ENCODE results near the gene BLOC1S4. TPM values are rescaled to one million over a fixed set of nuclear protein-coding genes. Genes with fewer than 3 reads are reported as not detected.

BLOC1S4 gene
- total RNA-seq, 1 donor from 2014 or later: 10.7 TPM

DNA sequence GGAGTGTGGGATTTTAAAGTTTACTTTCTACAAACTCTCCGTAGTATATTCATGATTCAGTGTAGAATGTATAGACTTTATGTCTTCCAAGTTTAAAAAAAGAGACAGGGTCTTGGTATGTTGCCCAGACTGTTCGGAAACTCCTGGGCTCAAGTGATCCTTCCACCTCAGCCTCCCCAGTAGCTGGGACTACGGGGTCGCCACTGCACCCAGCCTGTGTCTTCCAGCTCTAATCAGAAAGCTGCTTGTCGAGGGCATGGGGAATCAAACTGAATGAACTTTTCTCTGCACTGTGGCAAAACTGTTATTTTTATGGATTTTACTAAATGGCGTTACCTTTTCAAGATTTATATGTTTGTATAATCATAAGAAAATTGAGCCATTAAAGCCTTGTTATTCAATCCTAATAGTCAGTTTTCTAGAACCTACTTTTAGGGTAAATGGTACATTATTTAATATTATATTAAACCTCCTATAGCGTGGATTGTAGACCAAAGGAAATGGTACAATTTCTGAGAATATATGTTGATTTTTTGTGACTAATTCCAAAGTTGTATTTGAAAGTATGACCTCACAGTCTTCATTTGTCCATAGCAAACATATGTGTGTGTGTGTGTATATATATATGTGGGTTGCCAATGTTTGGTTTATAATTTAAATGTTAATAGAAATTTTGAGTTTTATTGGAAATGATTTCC is 1.1 kb downstream of the BLOC1S4 start:
- H3K36me3 ChIP-seq: peaks cover 10% of the 10 kb centered on the region
- ATAC-seq (no peak), DNase-seq (no peak)
- peaks cover 16% of the 10 kb centered on the region for H3K4me1 ChIP-seq
- TF ChIP-seq, protein P1, sequence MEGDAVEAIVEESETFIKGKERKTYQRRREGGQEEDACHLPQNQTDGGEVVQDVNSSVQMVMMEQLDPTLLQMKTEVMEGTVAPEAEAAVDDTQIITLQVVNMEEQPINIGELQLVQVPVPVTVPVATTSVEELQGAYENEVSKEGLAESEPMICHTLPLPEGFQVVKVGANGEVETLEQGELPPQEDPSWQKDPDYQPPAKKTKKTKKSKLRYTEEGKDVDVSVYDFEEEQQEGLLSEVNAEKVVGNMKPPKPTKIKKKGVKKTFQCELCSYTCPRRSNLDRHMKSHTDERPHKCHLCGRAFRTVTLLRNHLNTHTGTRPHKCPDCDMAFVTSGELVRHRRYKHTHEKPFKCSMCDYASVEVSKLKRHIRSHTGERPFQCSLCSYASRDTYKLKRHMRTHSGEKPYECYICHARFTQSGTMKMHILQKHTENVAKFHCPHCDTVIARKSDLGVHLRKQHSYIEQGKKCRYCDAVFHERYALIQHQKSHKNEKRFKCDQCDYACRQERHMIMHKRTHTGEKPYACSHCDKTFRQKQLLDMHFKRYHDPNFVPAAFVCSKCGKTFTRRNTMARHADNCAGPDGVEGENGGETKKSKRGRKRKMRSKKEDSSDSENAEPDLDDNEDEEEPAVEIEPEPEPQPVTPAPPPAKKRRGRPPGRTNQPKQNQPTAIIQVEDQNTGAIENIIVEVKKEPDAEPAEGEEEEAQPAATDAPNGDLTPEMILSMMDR (IDR thresholded peaks at IDR 0.05): no peak
- no peaks in the 10 kb centered on the region for H3K9me3 ChIP-seq
- peak overlapping the region; percentile 93 for H3K27ac ChIP-seq
- H3K4me3 ChIP-seq: peak overlapping the region; percentile 77
- H3K27me3 ChIP-seq: no peaks in the 10 kb centered on the region
- intact Hi-C loops (cut with DNase I): no loop called here

DNA sequence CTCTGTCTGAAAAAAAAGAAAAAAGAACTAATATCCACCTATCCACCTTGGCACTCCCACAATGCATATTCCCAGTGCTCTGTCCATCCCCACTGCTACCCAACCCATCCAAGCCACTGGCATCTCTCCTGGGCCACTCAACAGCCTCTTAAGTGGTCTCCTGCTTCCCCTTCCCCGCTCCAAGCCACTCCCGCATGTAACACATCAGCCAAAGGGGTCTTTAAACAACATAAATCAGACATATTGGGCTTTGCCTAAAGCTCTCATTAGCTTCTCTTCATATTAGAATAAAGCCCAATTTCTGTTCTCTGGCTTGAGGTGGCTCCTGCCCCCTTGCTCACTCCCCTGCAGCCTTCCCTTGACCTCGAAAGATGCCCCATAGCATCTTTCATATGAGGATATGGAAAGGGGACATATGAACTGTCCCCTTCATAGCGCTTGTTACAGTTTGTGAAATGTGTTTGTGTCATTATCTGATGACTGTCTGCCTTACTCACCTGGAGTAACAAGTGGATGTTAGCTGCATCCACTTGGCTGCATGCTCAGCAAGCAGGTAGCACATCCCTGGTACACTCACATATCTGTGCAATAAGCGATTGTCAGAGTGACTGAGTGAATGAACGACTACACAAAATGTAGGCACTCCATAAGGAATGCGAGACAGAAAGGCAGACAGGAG is 3.1 kb downstream of the BLOC1S4 start:
- intact Hi-C loops (cut with DNase I): no loop called here
- Histone ChIP-seq H3K36me3 (peaks cover 10% of the 10 kb centered on the region), H3K27ac (no peak overlapping the region), H3K9me3 (no peaks in the 10 kb centered on the region), H3K4me1 (peaks cover 16% of the 10 kb centered on the region), H3K4me3 (no peak overlapping the region), H3K27me3 (no peaks in the 10 kb centered on the region)
- ATAC-seq (no peak), DNase-seq (no peak)
- TF ChIP-seq, protein P1 (IDR thresholded peaks at IDR 0.05): no peak

DNA sequence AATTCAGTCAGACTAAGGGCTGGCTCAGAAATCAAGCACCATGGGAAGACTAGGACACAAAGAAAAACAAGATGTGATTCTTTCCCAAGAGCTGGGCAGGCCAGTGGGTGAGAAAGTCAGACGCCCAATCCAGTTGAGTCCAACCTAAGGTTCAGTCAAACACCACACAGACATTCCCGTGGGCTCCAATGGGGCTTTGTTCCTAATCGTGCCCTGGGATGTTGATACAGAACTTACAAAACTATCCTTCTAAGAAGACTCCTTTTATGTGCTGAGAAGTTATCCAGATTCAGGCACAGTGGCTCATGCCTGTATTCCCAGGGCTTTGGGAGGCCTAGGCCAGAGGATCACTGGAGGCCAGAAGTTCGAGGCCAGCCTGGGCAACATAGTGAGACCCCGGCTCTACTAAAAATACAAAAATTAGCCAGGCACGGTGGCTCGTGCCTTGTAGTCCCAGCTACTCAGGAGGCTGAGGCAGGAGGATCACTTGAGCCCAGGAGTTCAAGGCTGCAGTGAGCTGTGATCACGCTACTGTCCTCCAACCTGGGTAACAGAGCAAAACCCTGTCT is 3.7 kb downstream of the BLOC1S4 start:
- Histone ChIP-seq H3K9me3 (no peaks in the 10 kb centered on the region), H3K4me3 (no peak overlapping the region), H3K27me3 (no peaks in the 10 kb centered on the region), H3K4me1 (peaks cover 16% of the 10 kb centered on the region), H3K36me3 (peaks cover 10% of the 10 kb centered on the region), H3K27ac (no peak overlapping the region)
- ATAC-seq (no peak), DNase-seq (no peak)
- TF ChIP-seq, protein P1 (IDR thresholded peaks at IDR 0.05): no peak
- intact Hi-C loops (cut with DNase I): loop anchor here (5.0 to 10.0 kb wide), 2 partner anchors 158 to 355 kb away; no protein-coding TSS in a partner anchor

DNA sequence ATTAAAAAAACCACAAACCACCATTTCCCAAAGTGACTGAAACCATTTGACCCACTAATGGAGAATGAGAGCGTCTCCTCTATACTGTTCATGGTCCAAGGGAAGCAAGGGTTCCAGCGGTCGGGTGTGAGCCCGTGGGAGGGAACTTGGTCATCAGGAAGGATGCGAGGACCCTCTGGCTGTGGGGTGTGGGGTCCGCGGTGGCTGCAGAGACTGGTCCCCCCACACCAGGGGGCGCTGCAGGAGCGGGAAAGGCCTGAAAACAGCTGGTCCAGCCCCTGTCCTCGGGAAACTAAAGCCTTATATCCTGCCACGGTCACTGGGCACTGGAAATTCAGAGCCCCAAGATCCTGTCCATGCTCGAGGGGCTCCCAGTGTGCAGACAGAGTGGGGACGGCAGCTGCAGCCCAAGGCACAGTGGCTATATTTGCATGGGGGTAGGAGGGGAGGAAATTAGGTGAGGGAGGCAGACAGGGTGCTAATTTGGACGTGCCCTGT is 4.3 kb downstream of the BLOC1S4 start:
- H3K27ac ChIP-seq: no peak overlapping the region
- TF ChIP-seq, protein P1 (IDR thresholded peaks at IDR 0.05): peak; percentile 94
- peaks cover 16% of the 10 kb centered on the region for H3K4me1 ChIP-seq
- peak; percentile 92 for DNase-seq
- peaks cover 10% of the 10 kb centered on the region for H3K36me3 ChIP-seq
- H3K9me3 ChIP-seq: no peaks in the 10 kb centered on the region
- H3K4me3 ChIP-seq: no peak overlapping the region
- H3K27me3 ChIP-seq: no peaks in the 10 kb centered on the region
- peak; percentile 79 for ATAC-seq
- intact Hi-C loops (cut with DNase I): loop anchor here (5.0 to 10.0 kb wide), 2 partner anchors 157 to 355 kb away; no protein-coding TSS in a partner anchor

- Histone ChIP-seq H3K4me3 (no peak overlapping the region), H3K27ac (no peak overlapping the region), H3K4me1 (peaks cover 16% of the 10 kb centered on the region), H3K27me3 (no peaks in the 10 kb centered on the region), H3K9me3 (no peaks in the 10 kb centered on the region), H3K36me3 (peaks cover 10% of the 10 kb centered on the region)
- TF ChIP-seq, protein P1 (IDR thresholded peaks at IDR 0.05): no peak
- no peak for DNase-seq
- intact Hi-C loops (cut with DNase I): loop anchor here (5.0 to 10.0 kb wide), 2 partner anchors 156 to 354 kb away; no protein-coding TSS in a partner anchor
- no peak for ATAC-seq
These were observed 5.1 kb downstream of the BLOC1S4 start for GRCh38 chr4:6721121-6721520.

All from upper lobe of right lung (tissue), 1 donor.